ENCODE measurements around the gene ZXDC.

The ZXDC gene

DNA sequence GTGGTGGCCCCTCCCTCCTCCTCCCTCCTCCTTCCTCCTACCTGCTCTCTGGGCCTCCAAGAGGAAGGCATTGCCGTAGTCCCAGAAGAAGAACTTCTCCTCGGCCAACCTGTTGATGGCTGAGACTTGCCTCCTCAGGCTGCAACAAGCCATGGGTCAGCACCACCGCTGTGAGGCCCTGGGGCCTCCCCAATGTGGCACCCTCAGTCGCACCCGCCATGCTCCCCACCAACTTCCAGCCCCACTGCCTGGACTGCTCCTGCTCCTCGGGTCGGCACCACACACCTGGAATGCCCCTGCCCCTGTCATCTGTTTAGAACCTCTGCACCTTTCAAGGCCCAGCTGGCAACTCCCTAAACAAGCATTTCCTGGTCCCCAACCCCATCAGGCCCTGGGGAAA, 24.3 kb upstream of the ZXDC start:
- DNase-seq (ENCODE audit: low read depth): no peak
- TF ChIP-seq, protein P1, sequence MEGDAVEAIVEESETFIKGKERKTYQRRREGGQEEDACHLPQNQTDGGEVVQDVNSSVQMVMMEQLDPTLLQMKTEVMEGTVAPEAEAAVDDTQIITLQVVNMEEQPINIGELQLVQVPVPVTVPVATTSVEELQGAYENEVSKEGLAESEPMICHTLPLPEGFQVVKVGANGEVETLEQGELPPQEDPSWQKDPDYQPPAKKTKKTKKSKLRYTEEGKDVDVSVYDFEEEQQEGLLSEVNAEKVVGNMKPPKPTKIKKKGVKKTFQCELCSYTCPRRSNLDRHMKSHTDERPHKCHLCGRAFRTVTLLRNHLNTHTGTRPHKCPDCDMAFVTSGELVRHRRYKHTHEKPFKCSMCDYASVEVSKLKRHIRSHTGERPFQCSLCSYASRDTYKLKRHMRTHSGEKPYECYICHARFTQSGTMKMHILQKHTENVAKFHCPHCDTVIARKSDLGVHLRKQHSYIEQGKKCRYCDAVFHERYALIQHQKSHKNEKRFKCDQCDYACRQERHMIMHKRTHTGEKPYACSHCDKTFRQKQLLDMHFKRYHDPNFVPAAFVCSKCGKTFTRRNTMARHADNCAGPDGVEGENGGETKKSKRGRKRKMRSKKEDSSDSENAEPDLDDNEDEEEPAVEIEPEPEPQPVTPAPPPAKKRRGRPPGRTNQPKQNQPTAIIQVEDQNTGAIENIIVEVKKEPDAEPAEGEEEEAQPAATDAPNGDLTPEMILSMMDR (IDR thresholded peaks at IDR 0.05; ENCODE audit: low read length, missing control alignments): no peak
- no peak overlapping the region for H3K4me3 ChIP-seq (replicated peaks; ENCODE audit: low read depth, low read length)

- H3K4me3 ChIP-seq (replicated peaks; ENCODE audit: low read depth, low read length): no peak overlapping the region
- TF ChIP-seq, protein P1 (IDR thresholded peaks at IDR 0.05; ENCODE audit: low read length, missing control alignments): no peak
- DNase-seq (ENCODE audit: low read depth): no peak
Measured at GRCh38 chr3:126499401-126499800, 23.7 kb upstream of the ZXDC start.

GRCh38 chr3:126498929-126499328, 23.2 kb upstream of the ZXDC start:
- TF ChIP-seq, protein P1 (IDR thresholded peaks at IDR 0.05; ENCODE audit: low read length, missing control alignments): no peak
- no peak overlapping the region for H3K4me3 ChIP-seq (replicated peaks; ENCODE audit: low read depth, low read length)
- DNase-seq (ENCODE audit: low read depth): no peak

DNA sequence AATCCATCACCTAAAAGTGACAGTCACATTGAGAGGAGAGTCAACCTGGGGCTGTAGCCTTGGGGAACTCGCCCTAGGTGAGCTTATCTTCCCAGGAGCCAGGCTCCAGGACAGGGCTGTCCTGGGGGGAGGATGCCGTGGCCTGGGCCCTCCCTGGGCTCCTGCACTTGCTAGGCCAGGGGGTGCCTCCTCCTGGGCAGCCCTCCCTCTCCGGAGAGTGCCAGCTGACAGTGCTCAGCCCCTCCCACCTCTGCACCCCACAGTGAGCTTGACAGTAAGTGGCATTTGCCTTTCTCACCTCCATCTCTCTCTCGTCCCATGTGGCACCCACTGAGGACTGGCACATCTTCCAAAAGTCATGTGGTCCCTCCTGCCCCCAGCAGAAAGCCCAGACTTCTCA, 22.8 kb upstream of the ZXDC start:
- TF ChIP-seq, protein P1 (IDR thresholded peaks at IDR 0.05; ENCODE audit: low read length, missing control alignments): no peak
- no peak for DNase-seq (ENCODE audit: low read depth)
- H3K4me3 ChIP-seq (replicated peaks; ENCODE audit: low read depth, low read length): no peak overlapping the region

DNA sequence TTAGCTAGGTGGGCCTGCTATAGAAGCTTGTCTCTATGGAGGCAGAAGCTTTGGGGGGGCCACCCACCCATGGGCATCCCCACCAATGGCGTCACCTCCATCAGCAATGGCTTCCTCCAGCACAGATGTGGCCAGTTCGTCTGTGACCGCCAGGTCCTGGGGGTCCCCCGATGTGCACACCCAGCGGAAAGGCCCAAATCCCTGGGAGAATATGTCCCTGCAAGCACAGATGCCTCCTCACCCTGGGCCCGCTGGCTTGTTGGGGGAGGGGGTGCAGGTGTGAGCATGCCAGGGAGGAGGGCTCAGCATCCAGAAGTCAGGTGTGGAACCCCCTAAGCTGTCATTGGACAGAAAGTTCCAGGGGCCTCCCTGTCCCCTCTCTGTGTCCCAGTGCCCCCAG, 22.3 kb upstream of the ZXDC start:
- TF ChIP-seq, protein P1 (IDR thresholded peaks at IDR 0.05; ENCODE audit: low read length, missing control alignments): no peak
- H3K4me3 ChIP-seq (replicated peaks; ENCODE audit: low read depth, low read length): no peak overlapping the region
- DNase-seq (ENCODE audit: low read depth): no peak

DNA sequence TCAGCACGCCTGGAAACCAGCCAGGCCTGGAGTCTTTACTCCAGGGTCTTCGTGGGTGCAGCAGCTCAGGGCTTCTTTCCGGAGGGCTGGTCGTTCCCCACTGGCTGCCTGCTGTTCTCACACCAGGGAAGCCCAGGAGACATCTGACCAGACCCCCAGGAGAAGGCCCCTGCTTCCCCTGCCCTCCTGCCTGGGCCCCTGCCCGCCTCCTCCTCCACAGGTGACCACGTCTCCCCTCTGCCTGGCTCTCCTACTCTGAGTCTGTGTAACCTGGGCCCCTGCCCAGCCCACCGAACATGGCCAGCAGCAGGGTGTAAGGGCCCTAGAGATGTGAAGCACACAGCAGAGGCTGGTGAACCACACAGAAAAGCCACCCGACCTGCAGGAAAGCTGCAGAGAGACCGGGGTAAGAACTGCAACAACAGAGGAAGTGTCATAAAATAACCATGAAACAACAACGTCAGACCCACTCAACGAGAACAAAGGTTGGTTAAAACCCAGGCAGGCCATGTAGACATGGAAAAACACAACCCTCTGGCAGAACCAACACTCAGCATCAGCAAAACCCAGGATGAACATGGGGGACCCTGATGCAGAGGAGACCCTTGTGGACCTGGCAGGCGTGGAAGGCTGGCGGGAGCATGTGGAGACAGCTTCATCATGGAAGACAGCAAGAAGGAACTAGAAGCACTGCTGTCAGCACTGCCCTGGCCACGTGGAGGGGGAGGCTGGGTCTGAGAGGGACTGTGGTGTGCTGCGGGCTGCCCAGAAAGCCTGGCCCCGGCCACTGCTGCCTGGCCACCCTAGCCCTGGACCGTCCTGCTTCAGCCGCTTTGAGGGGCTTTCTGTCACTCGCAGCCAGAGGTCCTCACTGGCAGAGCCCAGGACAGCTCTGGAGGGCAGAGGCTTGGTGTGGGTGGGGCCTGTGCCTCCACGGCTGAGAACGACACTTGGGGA, 21.5 kb upstream of the ZXDC start:
- TF ChIP-seq, protein P1 (IDR thresholded peaks at IDR 0.05; ENCODE audit: low read length, missing control alignments): no peak
- H3K4me3 ChIP-seq (replicated peaks; ENCODE audit: low read depth, low read length): no peak overlapping the region
- DNase-seq (ENCODE audit: low read depth): no peak

DNA sequence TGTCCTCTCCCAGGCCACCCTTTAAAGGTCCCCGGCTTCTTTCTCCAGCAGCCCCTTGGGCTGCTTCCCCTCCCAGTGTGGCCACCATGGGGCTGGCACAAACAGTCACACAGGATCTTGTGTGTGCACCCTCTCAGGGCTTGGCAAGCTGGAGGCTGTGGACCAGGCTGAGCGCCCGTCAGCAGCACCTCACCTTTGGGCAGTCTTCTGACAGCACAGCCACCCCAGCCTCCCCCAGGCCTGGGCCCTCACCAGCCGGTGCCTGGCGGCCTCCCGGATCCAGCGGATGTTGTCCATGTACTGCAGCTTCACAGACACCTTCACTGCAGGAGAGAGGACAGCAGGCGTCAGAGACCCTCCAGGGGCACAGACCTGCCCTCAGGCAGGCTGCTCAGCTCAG, 20.1 kb upstream of the ZXDC start:
- TF ChIP-seq, protein P1 (IDR thresholded peaks at IDR 0.05; ENCODE audit: low read length, missing control alignments): no peak
- H3K4me3 ChIP-seq (replicated peaks; ENCODE audit: low read depth, low read length): no peak overlapping the region
- DNase-seq (ENCODE audit: low read depth): no peak

All from fibroblast of pulmonary artery (primary cell).